ENCODE data around the gene LRRC59.

Gene LRRC59

GRCh38 chr17:50361561-50362480, 35.5 kb downstream of the LRRC59 start:
- DNase-seq (ENCODE audit: low spot score): peak; percentile 51

- DNase-seq (ENCODE audit: low spot score): no peak
These were observed 36.7 kb downstream of the LRRC59 start for GRCh38 chr17:50360486-50361115.

- no peak for DNase-seq (ENCODE audit: low spot score)
These were observed 37.3 kb downstream of the LRRC59 start for GRCh38 chr17:50359998-50360461.

- DNase-seq (ENCODE audit: low spot score): no peak
These were observed 38.2 kb downstream of the LRRC59 start for GRCh38 chr17:50359005-50359699.

GRCh38 chr17:50358177-50358576, 39.1 kb downstream of the LRRC59 start:
- DNase-seq (ENCODE audit: low spot score): no peak

- no peak for DNase-seq (ENCODE audit: low spot score)
These were observed 40.3 kb downstream of the LRRC59 start for GRCh38 chr17:50356892-50357510.

GRCh38 chr17:50356418-50356817, 40.9 kb downstream of the LRRC59 start:
- no peak for DNase-seq (ENCODE audit: low spot score)

- no peak for DNase-seq (ENCODE audit: low spot score)
These were observed 41.5 kb downstream of the LRRC59 start for GRCh38 chr17:50355701-50356341.

- DNase-seq (ENCODE audit: low spot score): no peak
These were observed 42.0 kb downstream of the LRRC59 start for GRCh38 chr17:50355336-50355700.

GRCh38 chr17:50354776-50355175, 42.5 kb downstream of the LRRC59 start:
- no peak for DNase-seq (ENCODE audit: low spot score)

GRCh38 chr17:50354198-50354597, 43.1 kb downstream of the LRRC59 start:
- DNase-seq (ENCODE audit: low spot score): no peak

GRCh38 chr17:50353600-50354195, 43.6 kb downstream of the LRRC59 start:
- no peak for DNase-seq (ENCODE audit: low spot score)

GRCh38 chr17:50352693-50353599, 44.4 kb downstream of the LRRC59 start:
- no peak for DNase-seq (ENCODE audit: low spot score)

- no peak for DNase-seq (ENCODE audit: low spot score)
These were observed 45.1 kb downstream of the LRRC59 start for GRCh38 chr17:50352072-50352692.

GRCh38 chr17:50350733-50351132, 46.6 kb downstream of the LRRC59 start:
- no peak for DNase-seq (ENCODE audit: low spot score)

GRCh38 chr17:50349243-50349600, 48.1 kb downstream of the LRRC59 start:
- DNase-seq (ENCODE audit: low spot score): no peak

GRCh38 chr17:50348522-50349242, 48.6 kb downstream of the LRRC59 start:
- peak; percentile 34 for DNase-seq (ENCODE audit: low spot score)

- DNase-seq (ENCODE audit: low spot score): no peak
These were observed 49.4 kb downstream of the LRRC59 start for GRCh38 chr17:50347894-50348291.
